Activated CD8-positive, alpha-beta memory T cell treated with anti-CD3 and anti-CD28 coated beads, Interleukin-2, amount 50 U/mL, for 48 hours (primary cell): Measurements from ENCODE around the gene ERVH48-1.
"Not testable (repeated sequence)": the region's sequence is repeated elsewhere in the genome, so short reads cannot be mapped to it uniquely, and the experiment has no call there.

Experiments
- DNase-seq: peaks from one replicate; pipeline ENCODE4 v3.0.0-alpha.2; 2020

ERVH48-1 gene

DNA sequence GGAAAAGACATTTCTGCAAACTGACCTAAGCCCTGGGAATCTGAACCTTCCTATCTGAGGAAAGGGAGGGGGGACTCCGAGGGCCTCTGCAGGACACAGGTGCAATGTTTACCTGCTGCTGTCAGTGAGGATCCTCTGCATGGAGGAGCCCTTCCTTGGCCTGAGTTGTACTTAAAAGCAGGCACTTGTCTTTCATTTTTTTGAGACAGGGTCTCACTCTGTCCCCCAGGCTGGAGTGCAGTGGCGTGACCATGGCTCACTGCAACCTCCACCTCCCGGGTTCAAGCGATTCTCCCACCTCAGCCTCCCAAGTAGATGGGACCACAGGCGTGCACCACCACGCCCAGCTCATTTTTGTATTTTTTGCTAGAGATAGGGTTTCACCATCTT, 13.2 kb upstream of the ERVH48-1 start:
- DNase-seq, result not testable (repeated sequence)

GRCh38 chr21:42937960-42938605, 12.7 kb upstream of the ERVH48-1 start:
- DNase-seq, result no peak

GRCh38 chr21:42937034-42937940, 11.9 kb upstream of the ERVH48-1 start:
- DNase-seq, result not testable (repeated sequence)

- DNase-seq, result not testable (repeated sequence)
Observed at GRCh38 chr21:42936360-42936759, 10.9 kb upstream of the ERVH48-1 start.

GRCh38 chr21:42933973-42934372, 8.5 kb upstream of the ERVH48-1 start:
- not testable (repeated sequence) for DNase-seq

DNA sequence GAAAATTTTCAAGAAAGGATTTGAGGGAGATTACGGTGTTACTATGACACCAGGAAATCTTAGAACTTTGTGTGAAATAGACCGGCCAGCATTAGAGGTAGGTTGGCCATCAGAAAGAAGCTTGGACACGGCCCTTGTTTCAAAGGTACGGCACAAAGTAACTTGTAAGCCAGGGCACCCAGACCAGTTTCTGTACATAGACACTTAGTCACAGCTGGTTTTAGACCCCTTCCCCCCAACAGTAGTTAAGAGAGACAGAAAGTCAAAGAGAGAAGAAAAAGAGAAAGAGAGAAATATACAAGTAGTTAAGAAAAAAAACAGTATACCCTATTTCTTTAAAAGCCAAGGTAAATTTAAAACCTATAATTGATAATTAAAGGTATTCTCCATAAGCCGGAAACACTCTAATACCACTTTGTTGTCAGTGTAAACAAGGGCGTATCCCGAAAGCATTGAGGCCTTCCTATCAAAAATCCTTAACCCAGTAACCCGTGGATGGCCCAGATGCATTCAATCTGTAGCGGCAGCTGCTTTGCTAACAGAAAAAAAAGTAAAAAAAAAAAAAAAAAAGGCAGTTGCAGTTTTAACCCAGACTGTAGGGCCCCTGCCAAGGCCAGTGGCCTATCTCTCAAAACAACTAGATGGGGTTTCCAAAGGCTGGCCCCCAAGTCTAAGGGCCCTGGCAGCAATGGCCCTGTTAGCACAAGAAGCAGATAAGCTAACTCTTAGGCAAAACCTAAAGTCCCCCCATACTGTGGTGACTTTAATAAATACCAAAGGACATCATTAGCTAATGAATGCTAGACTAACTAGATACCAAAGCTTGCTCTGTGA, 7.9 kb upstream of the ERVH48-1 start:
- DNase-seq, result not testable (repeated sequence)

GRCh38 chr21:42932378-42933136, 7.1 kb upstream of the ERVH48-1 start:
- not testable (repeated sequence) for DNase-seq

- DNase-seq, result no peak
Observed at GRCh38 chr21:42931560-42932235, 6.3 kb upstream of the ERVH48-1 start.

GRCh38 chr21:42929969-42930368, 4.5 kb upstream of the ERVH48-1 start:
- no peak for DNase-seq

DNA sequence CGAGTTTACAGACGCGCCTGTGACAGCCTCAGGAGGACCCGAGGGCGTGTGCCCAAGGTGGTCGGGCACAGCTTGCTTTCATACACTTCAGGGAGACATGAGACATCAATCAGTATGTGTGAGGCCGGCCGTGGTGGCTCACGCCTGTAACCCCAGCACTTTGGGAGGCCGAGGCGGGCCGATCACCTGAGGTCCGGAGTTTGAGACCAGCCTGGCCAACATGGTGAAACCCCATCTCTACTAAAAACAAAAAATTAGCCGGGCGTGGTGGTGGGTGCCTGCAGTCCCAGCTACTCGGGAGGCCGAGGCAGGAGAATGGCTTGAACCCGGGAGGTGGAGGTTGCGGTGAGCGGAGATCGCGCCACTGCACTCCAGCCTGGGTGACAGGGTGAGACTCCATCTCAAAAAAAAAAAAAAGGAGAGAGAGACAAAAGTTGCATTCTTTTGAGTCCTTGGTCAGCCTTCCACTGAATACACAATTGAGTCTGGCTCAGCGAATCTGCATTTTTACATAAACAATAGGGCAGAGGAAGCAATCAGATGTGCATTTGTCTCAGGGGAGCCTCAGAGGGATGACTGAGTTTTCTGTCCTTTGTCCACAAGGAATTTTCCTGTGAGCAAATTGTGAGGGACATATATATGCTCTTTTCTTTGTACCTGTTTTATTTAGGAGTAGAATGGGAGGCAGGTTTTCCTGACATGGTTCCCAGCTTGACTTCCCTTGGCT, 2.2 kb upstream of the ERVH48-1 start:
- not testable (repeated sequence) for DNase-seq

DNA sequence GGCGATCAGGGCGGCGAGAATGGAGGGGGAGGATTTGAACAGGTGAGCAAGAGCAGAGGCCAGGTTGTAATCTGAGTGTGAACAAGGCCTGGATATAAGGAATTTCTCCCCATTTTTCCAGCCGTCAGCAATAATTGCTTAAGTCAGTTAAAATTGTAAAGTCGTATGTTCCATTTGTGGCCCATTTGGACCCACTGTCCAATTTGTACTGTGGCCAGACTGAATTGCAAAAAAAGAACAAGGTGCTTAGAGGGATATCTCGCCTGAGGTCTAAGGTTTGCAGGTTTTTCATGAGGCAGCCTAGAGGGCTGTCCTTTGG, 1.0 kb downstream of the ERVH48-1 start:
- DNase-seq, result no peak

GRCh38 chr21:42923553-42924432, 1.6 kb downstream of the ERVH48-1 start:
- DNase-seq, result peak; percentile 78

GRCh38 chr21:42922918-42923317, 2.5 kb downstream of the ERVH48-1 start:
- no peak for DNase-seq

- no peak for DNase-seq
Observed at GRCh38 chr21:42921927-42922326, 3.5 kb downstream of the ERVH48-1 start.

GRCh38 chr21:42918291-42918690, 7.1 kb downstream of the ERVH48-1 start:
- no peak for DNase-seq

GRCh38 chr21:42913476-42913875, 12.0 kb downstream of the ERVH48-1 start:
- DNase-seq, result no peak

DNA sequence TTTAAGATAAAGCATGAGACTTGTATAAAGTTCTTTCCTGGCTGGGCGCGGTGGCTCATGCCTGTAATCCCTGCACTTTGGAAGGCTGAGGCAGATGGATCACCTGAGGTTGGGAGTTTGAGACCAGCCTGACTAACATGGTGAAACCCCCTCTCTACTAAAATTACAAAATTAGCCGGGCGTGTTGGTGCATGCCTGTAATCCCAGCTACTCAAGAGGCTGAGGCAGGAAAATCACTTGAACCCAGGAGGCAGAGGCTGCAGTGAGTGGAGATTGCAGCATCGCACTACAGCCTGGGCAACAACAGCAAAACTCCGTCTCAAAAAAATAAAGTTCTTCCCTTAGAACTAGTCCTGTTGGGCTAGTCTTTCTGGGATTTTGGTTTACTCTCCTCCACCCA, 13.5 kb downstream of the ERVH48-1 start:
- DNase-seq, result not testable (repeated sequence)

GRCh38 chr21:42908484-42908883, 16.9 kb downstream of the ERVH48-1 start:
- not testable (repeated sequence) for DNase-seq

DNA sequence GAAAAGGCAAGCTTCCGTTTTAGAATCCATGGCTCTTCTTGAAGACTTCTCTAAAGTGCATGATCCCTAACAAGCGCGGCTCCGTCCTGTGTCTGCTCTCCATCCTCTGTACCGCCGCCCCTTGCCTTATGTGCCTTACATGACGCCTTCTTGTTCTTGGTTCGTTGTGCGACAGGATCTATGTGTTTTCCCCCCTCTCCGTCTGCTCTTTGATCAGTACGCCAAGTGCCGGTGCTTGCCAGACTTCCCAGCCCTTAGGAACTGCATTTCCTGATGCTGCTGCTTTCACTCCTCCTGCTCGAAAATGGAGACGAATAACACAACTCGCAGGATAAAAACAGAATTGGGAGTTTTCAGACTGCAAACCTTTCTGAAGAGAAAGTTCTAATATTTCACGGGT, 19.2 kb downstream of the ERVH48-1 start:
- no peak for DNase-seq

- DNase-seq, result no peak
Observed at GRCh38 chr21:42905195-42905594, 20.2 kb downstream of the ERVH48-1 start.
